MM.1S (cell line): ENCODE results near the gene LORICRIN.

Source experiments
- CTCF ChIP-seq: fragments of 300-600 bp; sonication (generic); IDR thresholded peaks from 2 replicates; pipeline ENCODE4 v1.5.1; 2016; ENCODE audit warnings: antibody characterized with exemption, low read length, mixed read lengths
- EZH2 ChIP-seq: fragments of 300-600 bp; sonication (generic); optimal IDR thresholded peaks from 2 replicates; pipeline ENCODE3; 2017; ENCODE audit warnings: low read depth, mild to moderate bottlenecking, antibody characterized with exemption, low read length, mixed read lengths

- TF ChIP-seq CTCF (no peak), EZH2 (no peak)
Observed at GRCh38 chr1:153251988-153252387, 7.5 kb upstream of the LORICRIN start.
